NCI-H226 (cell line): Measurements from ENCODE around the gene SIPA1.
A peak's percentile ranks its signal among the peaks of the same experiment; 100 is the strongest.

Experiments used
- DNase-seq: peaks from one replicate; pipeline ENCODE4 v3.0.0-alpha.2; 2015

SIPA1 gene

DNA sequence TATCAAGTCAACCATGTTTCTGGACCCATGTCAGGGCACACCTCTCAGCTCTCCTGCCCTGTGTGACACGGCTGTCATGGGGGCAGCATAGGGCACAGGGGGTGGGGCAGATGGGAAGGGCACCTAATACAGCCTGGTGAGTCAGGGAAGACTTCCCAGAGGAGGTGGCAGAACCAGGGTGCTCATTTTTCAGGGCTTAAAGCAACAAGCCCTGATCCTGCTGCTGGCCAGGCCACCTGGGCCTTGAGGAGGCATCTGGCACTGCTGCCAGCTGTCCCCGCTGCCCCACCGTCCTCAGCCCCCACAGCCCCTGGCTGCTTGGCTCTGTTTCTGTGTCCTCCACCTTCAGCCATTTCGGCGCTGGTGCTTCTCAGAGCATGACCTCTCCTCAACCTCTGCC, 28.2 kb upstream of the SIPA1 start:
- DNase-seq = no peak

DNA sequence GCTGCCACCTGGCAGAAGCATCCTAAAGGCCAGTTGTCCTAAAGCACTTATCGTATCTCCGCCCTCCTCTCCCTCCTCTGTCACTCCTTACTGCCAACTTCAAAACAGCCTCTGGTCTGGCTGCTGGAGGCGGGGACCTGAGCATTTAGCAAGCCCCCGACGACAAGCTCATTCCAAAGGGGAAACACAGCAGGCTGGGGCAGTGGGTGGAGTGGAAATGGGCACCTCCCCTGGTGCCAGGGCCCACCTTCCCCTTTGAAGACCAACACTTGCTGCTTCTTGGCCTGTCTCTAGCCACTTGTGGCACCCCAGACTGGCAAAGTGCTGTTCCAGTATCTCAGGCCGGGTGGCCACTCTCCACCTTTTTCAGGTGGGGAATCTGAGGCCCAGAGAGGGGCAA, 27.5 kb upstream of the SIPA1 start:
- DNase-seq = no peak

DNA sequence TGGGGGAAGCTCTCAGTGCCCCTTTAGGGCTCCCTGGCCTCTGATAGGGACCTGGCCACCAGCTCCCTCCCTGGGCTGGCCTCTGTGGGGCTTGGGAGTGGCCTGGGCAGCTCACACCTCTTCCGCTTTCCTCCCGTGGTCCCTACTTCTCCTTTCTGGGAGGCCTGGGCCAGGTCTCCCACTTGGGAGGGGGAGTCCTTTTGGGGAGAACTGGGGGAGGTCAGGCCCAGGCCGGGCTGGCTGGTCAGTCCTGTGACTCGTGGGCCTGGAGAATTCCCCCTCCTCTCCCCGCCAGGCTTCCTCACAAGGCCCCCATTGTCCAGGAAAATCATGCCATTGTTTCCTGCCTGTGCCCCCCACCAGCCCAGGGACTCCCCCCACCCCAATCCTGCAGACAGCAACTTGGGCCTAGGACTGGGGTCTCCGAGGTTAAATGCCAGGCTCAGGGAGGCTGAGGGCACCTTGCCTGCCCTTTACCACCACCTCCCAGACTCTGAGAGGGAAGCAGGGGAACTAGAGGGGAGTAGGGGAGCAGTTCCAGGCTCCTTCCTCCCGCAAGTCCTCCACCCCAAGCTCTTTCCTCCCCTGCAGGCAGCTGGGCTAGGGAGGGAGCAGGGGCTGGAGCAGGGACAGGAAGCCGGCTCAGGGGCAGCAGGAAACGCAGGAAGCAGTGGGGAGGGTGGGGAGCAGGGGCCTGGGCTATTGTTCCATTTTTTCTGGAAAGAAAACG, 26.7 kb upstream of the SIPA1 start:
- no peak for DNase-seq

DNA sequence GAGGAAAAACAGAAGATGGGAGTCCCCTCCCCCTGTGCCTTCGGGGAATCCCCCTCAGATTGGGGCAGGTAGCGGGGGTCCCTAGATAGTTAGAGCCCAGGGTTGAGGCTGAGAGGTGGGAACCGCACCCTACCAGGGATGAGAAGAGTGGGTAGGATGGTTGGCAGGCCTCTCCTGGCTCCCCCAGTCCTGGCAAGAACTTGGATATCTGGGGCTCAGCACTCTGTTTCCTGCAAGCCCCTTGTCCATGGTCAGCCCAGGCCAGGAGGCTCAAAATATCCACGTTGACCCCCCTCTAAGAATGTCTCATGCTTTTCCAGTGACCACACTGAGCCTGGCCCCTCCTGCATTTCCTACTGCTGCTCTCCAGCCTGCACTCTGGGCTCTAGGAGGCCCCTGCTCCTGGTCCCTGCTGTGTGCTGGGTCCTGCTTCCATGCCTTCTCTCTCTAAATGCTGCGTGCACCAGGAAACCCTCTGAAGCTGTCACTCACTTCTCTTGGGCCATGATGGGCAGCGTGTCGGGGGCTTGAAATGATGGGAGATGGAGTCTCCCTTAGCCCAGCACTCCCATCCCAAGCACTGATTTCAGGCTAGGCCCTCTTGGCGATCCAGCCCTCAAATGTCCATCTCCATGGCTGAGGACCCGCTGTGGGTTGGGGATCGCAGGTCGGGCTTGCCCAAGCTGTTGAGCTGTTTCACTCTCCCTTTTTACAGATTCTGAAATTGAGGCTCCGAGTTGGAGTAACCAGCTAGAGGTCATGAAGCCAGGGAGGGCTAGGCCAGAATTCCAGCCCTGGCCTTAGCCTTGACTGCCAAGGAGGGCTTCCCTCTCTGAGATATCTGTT, 25.9 kb upstream of the SIPA1 start:
- DNase-seq = no peak

DNA sequence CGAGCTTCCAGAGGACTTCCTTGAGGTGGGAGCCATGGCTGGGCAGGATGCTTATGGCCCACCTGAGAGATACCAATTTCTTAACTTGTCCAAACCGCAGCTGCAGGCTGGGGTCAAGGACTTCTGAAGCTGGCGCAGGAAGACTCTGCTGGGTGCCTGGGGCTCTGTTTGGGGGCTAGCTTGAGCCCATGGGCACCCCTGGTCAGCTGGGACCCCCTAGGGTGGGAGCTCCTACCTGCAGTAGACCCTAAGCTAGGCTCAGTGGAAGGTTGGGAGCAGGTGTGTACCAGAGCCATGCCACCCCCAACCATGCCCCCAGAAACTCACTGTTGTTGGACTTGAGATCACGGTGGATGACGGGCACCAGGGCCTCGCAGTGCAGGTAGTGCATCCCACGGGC, 25.2 kb upstream of the SIPA1 start:
- no peak for DNase-seq

DNA sequence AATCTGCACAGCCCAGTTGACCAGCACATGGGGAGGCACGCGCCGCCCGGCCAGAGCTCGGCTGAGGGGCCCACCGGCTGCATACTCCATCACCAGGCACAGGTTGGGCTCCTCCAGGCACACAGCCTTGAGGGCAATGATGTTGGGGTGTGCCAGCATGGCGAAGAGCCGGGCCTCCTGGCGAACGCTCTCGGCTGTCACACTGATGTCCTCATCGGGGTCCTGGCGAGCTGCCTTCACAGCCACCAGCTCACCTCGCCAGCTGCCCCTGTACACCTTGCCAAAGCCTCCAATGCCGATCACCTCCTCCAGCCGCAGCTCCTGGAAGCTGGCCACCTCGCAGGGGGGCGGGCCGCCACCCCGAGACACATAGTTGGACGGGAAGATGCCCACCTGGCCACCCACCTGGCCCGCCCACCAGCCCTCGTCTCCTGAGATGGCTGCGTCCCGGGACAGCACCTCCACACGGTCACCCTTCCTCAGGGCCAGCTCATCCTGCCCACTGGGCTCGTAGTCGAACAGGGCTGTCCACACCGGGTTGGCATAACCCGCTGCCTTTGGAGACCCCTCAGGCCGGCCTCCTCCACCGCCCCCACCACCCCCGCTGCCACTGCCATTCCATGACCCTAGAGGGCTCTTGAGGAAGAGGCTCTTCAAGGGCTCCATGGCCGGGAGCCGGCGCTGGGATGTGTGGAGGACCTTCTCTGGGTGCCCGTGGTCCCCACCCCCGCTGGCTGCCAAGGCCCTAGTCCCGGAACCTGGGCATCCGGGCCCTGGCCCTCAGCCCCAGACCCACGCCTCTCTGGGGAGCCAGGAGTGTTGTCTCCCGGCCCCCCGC, 24.6 kb upstream of the SIPA1 start:
- DNase-seq = no peak

DNA sequence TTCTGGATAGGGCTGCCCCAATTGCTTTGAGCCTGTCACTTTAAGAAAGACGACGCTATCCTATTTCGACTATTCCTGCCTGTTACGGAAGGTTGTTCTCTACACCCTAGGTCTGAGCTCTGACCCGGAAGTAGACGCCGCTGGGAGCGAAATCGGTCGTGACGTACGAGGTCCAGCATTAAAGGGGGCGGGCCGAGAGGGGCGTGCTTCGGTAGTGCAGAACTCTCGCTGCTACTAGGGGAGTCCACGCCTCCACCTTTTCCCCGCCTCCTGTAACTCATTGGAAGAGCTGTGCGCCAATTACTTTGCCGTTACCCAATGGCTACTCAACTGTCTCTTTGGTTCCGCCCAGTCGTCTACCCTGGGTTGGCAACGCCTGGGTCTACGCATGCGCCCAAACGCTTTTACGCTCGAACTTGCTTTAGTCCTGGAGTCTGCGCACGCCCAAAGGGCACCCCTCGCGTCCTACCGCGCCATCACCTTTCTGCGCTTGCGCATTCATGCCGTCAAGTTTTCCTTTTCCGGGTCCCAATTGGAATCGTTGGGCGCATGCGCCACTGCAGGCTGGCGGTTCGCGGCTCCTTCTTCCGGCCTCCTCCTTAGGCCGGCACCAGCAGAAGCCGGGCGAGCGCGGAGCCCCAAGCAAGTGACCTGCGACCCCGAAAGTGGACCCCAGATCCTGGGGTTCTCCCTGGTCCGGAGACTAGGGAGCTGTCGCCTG, 22.5 kb upstream of the SIPA1 start, which contains the start of gene PCNX3:
Gene PCNX3 (plus strand): TSS at position 548 of the 721 bp plus-strand sequence. CDS start 536 bp downstream, outside the sequence.
- peak; percentile 100 for DNase-seq

DNA sequence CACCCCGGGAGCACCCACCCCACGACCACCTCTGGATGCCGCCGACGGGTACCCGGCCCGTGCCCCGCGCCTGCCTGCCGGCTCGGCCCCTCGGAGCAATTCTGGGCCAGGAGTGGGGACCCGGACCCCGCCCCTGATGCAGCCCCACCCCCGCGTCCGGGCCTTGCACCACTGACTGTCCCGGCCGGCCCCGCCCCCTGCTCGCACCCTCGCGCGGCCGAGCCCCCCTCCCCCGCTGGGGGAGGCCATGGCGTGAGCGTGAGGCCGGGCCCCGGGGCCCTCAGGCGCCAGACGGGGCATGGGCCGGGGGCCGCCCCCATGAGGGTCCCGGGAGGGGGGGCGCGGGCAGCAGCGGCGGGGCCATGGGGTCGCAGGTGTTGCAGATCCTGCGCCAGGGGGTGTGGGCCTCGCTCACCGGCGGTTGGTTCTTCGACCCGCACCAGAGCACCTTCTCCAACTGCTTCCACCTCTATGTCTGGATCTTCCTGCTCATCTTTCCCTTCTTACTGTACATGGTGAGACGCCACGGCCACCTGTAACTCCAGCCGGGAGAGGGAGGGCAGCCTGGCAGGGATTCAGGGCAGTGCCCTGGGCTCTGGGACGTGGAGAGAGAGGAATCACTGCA, 21.8 kb upstream of the SIPA1 start:
- DNase-seq = peak; percentile 53

DNA sequence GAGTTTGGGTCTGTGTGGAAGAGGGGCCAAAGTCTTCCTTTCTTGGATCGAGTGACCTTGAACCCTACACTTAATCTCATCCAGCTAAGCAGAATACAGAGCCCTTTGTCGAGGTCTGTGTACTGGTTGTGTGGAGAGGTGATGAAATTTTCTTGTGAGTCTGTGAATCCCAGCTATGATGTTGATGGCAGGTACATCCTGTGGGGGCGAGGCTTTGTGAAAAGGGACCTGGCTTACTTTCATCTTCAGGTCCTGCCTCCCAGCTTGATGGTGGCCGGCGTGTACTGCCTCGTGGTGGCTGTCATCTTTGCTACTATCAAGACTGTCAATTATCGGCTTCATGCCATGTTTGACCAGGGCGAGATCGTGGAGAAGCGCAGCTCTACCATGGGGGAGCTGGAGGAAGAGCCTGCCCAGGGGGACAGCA, 21.3 kb upstream of the SIPA1 start:
- DNase-seq = no peak

DNA sequence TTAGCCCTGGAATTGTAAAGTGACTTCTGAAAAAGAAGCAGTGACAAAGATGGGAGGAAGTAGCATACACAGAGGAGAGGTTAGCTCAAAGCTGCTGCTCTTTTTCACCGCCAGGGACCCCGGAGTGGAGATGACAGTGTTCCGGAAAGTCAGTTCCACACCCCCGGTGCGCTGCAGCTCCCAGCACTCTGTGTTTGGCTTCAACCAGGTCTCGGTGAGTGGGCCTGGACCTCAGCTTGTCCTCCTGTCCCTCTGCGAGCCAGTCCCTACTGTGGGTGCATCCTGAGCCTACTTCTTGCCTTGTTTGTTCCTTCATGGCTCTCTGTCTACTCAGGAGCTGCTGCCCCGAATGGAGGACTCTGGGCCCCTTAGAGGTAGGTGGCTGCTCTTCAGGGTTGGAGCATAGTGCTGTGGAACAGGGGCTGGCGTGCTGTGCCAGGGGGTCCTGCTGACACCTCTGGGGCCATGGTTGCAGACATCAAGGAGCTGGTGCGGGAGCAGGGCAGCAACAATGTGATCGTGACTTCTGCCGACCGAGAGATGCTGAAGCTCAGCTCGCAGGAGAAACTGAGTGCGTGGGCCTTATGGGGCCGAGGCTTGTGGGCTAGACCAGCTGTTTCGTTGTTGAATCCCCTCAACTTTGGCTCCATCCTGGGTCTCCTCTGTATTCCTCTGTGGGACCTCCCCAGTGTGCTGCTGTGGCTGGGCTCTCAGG, 20.6 kb upstream of the SIPA1 start:
- DNase-seq = no peak

DNA sequence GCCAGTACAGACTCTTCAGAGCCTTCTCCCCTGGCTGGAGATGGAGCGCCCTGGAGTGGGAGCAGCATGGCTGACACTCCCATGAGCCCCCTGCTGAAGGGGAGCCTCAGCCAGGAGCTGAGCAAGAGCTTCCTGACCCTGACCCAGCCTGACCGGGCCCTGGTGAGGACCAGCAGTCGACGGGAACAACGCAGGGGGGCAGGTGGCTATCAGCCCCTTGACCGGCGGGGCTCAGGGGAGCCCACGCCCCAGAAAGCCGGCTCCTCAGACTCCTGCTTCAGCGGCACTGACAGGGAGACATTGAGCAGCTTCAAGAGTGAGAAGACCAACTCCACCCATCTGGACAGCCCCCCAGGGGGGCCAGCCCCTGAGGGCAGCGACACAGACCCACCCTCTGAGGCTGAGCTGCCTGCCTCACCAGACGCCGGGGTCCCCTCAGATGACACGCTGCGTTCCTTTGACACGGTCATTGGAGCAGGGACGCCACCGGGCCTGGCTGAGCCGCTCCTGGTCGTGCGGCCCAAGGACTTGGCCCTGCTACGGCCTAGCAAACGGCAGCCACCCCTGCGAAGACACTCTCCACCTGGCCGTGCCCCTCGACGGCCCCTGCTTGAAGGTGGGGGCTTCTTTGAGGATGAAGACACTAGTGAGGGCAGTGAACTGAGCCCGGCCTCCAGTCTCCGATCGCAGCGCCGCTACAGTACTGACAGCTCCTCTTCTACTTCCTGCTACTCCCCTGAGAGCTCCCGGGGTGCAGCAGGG, 19.7 kb upstream of the SIPA1 start:
- DNase-seq = no peak

DNA sequence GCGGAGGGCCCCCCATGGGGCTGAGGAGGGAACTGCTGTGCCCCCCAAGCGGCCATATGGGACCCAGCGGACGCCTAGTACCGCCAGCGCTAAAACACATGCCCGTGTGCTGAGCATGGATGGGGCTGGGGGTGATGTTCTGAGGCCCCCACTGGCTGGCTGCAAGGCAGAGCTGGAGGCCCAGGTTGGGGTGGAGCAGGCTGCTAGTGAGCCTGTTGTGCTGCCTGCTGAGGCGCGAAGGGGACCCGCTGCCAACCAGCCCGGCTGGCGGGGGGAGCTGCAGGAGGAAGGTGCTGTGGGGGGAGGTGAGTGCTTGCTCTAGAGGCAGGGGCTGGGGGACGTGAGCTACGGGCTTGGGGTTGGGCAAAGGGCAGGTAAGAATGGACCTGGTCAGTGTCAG, 19.1 kb upstream of the SIPA1 start:
- no peak for DNase-seq

DNA sequence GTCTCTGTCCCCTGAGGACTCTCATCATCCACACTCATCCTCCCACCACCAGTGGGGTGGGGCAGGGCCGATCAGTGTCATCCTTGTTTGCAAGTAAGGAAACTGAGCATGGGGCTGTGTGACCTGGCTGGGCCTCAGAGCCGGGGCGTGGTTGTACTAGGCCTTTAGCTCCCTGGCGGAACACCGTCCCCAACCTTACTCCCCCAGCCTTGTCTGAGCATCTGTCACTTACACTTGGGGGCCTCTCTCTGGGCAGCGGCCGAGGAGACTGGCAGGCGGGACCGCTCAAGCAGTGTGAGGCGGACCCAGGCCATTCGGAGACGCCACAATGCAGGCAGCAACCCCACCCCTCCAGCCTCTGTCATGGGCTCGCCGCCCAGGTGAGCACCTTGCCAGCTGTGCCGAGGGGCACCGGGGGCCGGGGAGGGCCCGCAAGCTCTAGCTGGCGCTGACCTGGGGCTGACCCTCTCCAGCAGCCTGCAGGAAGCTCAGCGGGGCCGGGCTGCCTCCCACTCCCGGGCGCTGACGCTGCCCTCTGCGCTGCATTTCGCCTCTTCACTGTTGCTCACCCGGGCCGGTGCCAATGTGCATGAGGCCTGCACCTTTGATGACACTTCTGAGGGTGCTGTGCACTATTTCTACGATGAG, 18.5 kb upstream of the SIPA1 start:
- no peak for DNase-seq

DNA sequence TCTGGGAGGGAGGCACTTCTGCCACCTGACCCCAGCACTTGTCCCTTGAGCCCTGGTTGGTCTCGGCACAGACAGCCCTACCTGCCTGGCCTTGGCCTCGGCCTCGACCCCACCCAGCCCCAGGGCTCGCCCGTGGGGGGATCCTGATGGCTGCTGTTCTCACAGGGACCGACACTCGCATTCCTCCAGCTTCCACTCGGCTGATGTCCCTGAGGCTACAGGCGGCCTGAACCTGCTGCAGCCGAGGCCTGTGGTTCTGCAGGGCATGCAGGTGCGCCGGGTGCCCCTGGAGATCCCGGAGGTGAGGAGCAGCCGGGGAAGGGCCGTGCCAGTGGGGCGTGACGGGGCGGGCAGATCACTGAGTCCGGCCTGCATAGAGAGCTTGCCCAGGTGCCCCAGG, 17.2 kb upstream of the SIPA1 start:
- no peak for DNase-seq

DNA sequence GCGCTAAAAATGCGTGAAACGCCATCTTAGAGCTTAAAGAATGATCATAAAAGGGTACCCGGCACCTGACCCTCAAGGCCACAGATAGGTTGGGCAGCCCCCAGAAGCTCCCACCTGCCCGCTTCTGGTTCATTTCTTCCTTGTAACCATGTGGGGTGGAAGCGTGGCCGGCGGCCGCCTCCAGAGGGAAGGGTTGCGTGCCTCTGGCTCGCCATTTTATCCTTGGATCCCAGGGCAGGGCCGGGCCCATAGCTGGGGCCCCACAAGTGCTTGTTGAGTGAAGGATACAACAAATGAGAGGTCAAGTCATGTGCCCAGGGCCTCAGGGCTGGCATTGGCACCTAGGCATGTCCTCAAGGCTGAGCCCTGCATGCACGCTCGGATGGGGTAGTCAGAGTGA, 16.4 kb upstream of the SIPA1 start:
- no peak for DNase-seq

DNA sequence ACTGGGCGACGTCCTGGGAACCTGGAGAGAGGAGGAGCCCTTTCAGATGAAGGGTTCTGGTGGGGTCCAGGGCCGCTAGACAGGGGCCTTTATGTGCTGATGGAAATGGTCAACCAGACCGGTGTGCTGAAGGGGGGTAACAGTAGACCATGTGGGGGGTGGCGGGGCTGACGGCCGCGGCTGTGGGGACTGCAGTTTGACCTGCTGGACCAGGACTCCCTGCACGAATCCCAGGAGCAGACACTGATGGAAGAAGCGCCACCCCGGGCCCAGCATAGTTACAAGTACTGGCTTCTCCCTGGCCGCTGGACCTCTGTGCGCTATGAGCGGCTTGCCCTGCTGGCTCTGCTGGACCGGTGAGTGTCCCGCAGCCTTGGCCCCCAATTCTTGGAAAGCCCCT, 15.9 kb upstream of the SIPA1 start:
- DNase-seq = no peak

DNA sequence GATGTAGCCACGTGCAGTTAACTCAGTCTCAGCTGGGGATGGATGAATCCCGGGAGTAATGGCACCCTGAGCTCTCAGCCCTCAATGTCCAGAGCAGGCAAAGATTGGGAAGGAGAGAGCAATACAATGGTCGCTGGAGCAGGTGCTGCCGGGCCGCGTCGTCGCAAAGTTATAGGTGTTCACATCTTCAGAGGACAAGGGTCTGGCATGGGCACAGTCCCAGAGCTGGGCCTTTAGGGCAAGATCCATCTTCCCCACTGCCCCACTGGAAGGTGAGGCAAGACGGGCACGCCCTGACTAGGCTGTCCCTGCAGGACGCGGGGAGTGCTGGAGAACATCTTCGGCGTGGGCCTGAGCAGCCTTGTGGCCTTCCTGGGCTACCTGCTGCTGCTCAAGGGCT, 14.7 kb upstream of the SIPA1 start:
- DNase-seq = no peak

DNA sequence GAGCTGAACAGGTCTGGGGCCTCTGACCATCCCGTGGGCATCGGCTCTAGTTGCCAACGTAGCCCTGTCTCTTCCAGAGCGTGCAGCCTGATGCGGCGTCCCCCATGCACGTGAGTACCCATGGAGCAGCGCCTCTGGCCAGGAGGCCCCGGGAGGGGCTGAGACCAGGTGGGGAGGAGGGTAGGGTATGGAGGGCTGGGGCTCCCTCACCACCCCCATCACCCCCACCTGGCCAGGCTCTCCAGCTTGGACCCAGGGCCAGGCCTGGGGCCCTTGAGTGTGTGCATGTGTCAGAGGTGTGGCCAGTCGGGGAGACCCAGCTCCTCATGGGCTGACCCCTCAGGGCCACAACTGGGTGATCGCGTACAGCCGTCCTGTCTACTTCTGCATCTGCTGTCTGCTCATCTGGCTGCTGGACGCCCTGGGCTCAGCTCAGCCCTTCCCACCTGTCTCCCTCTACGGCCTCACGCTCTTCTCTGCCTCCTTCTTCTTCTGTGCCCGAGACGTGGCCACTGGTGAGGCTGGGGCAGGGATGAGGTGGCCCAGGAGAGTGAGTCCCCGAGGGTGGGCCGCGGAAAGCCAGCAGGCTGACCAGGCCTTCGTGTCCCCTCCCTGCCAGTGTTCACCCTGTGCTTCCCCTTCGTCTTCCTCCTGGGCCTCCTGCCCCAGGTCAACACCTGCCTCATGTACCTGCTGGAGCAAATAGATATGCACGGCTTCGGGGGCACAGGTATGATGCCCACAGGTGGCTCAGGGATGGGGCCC, 13.9 kb upstream of the SIPA1 start:
- no peak for DNase-seq

DNA sequence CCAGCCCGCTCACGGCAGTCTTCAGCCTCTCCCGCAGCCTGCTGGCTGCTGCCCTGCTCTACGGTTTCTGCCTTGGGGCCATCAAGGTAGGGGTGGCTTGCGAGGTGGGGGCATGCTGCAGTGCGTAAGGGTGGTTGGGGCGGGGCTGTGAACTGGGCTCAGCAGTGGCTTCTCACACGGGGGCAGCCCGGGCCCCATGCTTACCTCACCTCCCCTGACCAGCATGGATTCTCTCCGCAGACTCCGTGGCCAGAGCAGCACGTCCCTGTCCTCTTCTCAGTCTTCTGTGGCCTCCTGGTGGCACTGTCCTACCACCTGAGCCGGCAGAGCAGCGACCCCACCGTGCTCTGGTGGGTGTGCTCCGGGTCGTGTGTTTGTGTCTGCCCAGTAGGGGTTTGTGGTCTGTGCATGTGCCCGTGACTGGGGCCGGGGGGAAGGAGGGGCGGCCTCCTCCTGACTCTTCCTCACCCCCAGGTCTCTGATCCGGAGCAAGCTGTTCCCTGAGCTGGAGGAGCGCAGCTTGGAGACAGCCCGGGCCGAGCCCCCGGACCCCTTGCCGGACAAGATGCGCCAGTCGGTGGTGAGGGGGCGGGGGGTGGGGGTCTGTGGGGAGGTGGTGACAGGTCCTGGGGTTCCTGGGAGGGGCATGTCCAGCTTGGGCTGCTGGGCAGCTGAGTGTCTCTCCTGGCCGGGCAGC, 12.8 kb upstream of the SIPA1 start:
- no peak for DNase-seq
